Fibroblast of lung (primary cell): ENCODE results near the gene TRAFD1. TPM values are rescaled to one million over a fixed set of nuclear protein-coding genes. Genes with fewer than 3 reads are reported as not detected.

Experiments used
- DNase-seq, 2 donors: peaks; one replicate each; pipeline versions ENCODE4 v3.0.0 to v3.0.0-alpha.2; 2010; ENCODE audit warnings: low read depth in 2 of 2
- H2AFZ ChIP-seq: 2 replicates; pipeline ENCODE4 v1.5.1; 2012; ENCODE audit warnings: low read length, control low read depth, inconsistent platforms
- H3K27ac ChIP-seq: 2 replicates; pipeline ENCODE4 v1.5.1; 2011; ENCODE audit warnings: low read length, control low read depth; ENCODE audit not compliant: insufficient read depth
- H3K27me3 ChIP-seq: 2 replicates; pipeline ENCODE4 v1.5.1; 2011; ENCODE audit warnings: mild to moderate bottlenecking, low read length; ENCODE audit not compliant: control insufficient read depth, insufficient read depth
- H3K36me3 ChIP-seq: 2 replicates; pipeline ENCODE4 v1.5.1; 2011; ENCODE audit warnings: low read length; ENCODE audit not compliant: control insufficient read depth, insufficient read depth
- H3K4me1 ChIP-seq: 2 replicates; pipeline ENCODE4 v1.5.1; 2011; ENCODE audit warnings: low read length; ENCODE audit not compliant: control insufficient read depth, insufficient read depth; ENCODE audit errors: extremely low read depth
- H3K4me2 ChIP-seq: 2 replicates; pipeline ENCODE4 v1.5.1; 2011; ENCODE audit warnings: low read length, control low read depth; ENCODE audit not compliant: insufficient read depth; ENCODE audit errors: extremely low read depth
- H3K4me3 ChIP-seq, 4 experiments: fragments of 200-600 bp in 1 of 4; sonication (generic) in 1 of 4; replicated peaks in 1 of 4; 2 replicates each; pipeline ENCODE4 v1.5.1; 2011 to 2016; ENCODE audit warnings: low read length in 4 of 4, low read depth in 3 of 4, mild to moderate bottlenecking in 3 of 4, control low read depth in 2 of 4, inconsistent platforms in 1 of 4, mixed read lengths in 1 of 4; ENCODE audit not compliant: insufficient read depth in 1 of 4; ENCODE audit errors: control extremely low read depth in 1 of 4
- H3K79me2 ChIP-seq: 2 replicates; pipeline ENCODE4 v1.5.1; 2012; ENCODE audit warnings: mild to moderate bottlenecking, low read length, inconsistent platforms; ENCODE audit not compliant: control insufficient read depth, insufficient read depth
- H3K9ac ChIP-seq: 2 replicates; pipeline ENCODE4 v1.5.1; 2011; ENCODE audit warnings: mild to moderate bottlenecking, low read length, control low read depth; ENCODE audit not compliant: insufficient read depth
- H3K9me3 ChIP-seq: 2 replicates; pipeline ENCODE4 v1.5.1; 2012; ENCODE audit warnings: low read depth, low read length; ENCODE audit not compliant: control insufficient read depth, insufficient read depth
- H4K20me1 ChIP-seq: 2 replicates; pipeline ENCODE4 v1.5.1; 2011; ENCODE audit warnings: low read length; ENCODE audit not compliant: control insufficient read depth, insufficient read depth; ENCODE audit errors: extremely low read depth
- CTCF ChIP-seq, 2 donors: IDR thresholded peaks in 1 of 2; conservative IDR thresholded peaks in 1 of 2; 1 replicate in 1 of 2; 2 replicates in 1 of 2; pipeline ENCODE4 v1.5.1; 2011 to 2012; ENCODE audit warnings: low read length in 2 of 2, control low read depth in 1 of 2, inconsistent platforms in 1 of 2, low read depth in 1 of 2, mild to moderate bottlenecking in 1 of 2
- EZH2 ChIP-seq: IDR thresholded peaks from 2 replicates; pipeline ENCODE4 v1.5.1; 2012; ENCODE audit warnings: low read length, control low read depth, mild to moderate bottlenecking; ENCODE audit errors: missing control alignments
- polyA plus RNA-seq, 2 donors: library from polyadenylated mRNA; depleted of rRNA in 1 of 2; stranded (reverse) in 1 of 2; unstranded in 1 of 2; fragments of >200 nt; gene quantifications; 2 replicates each; pipeline ENCODE4 v1.2.1, GENCODE V29; 2011 to 2012; ENCODE audit warnings: missing spikeins in 1 of 2
- total RNA-seq: library from RNA; depleted of rRNA; stranded (reverse); fragments of >200 nt; gene quantifications from 2 replicates; pipeline ENCODE4 v1.2.1, GENCODE V29; 2014

Gene TRAFD1
- total and polyA plus RNA-seq, 2 donors (not counting 1 experiment from before 2014, with no cell fraction given), result 42.5 to 83.4 TPM

GRCh38 chr12:112091563-112091962, 33.8 kb upstream of the TRAFD1 start:
- no peak overlapping the region for H3K4me2 ChIP-seq
- H2AFZ ChIP-seq, result no peak overlapping the region
- H3K27me3 ChIP-seq, result no peaks in the 10 kb centered on the region
- H3K9ac ChIP-seq, result no peak overlapping the region
- H3K79me2 ChIP-seq, result peaks cover 42% of the 10 kb centered on the region
- no peaks in the 10 kb centered on the region for H3K9me3 ChIP-seq
- H3K4me3 ChIP-seq, result no peak overlapping the region
- TF ChIP-seq EZH2, result no peak
- TF ChIP-seq CTCF (conservative IDR thresholded peaks at IDR 0.05 in 1 of 2, IDR thresholded peaks at IDR 0.05 in 1 of 2; ENCODE audit: low read depth in 1 of 2, low read length in 2 of 2), result no peak
- no peaks in the 10 kb centered on the region for H3K36me3 ChIP-seq
- peaks cover 3% of the 10 kb centered on the region for H3K4me1 ChIP-seq
- no peak for DNase-seq
- no peaks in the 10 kb centered on the region for H4K20me1 ChIP-seq
- H3K27ac ChIP-seq, result no peak overlapping the region

GRCh38 chr12:112096070-112096469, 29.3 kb upstream of the TRAFD1 start:
- Histone ChIP-seq H2AFZ (no peak overlapping the region), H3K36me3 (peaks cover 1% of the 10 kb centered on the region), H4K20me1 (no peaks in the 10 kb centered on the region), H3K4me3 (no peak overlapping the region), H3K4me1 (peaks cover 7% of the 10 kb centered on the region), H3K4me2 (no peak overlapping the region), H3K79me2 (peaks cover 60% of the 10 kb centered on the region), H3K9me3 (no peaks in the 10 kb centered on the region), H3K9ac (no peak overlapping the region), H3K27me3 (no peaks in the 10 kb centered on the region), H3K27ac (no peak overlapping the region)
- TF ChIP-seq CTCF (conservative IDR thresholded peaks at IDR 0.05 in 1 of 2, IDR thresholded peaks at IDR 0.05 in 1 of 2; ENCODE audit: low read depth in 1 of 2, low read length in 2 of 2), result no peak
- no peak for TF ChIP-seq EZH2
- no peak for DNase-seq

- no peaks in the 10 kb centered on the region for H4K20me1 ChIP-seq
Measured at GRCh38 chr12:112096667-112097066, 28.7 kb upstream of the TRAFD1 start.

More at GRCh38 chr12:112096667-112097066, 28.7 kb upstream of the TRAFD1 start:
- Histone ChIP-seq H3K9ac (no peak overlapping the region), H3K4me2 (peak overlapping the region; percentile 27), H3K27ac (no peak overlapping the region), H3K36me3 (peaks cover 1% of the 10 kb centered on the region), H3K4me1 (peaks cover 7% of the 10 kb centered on the region), H2AFZ (no peak overlapping the region), H3K9me3 (no peaks in the 10 kb centered on the region), H3K79me2 (peaks cover 60% of the 10 kb centered on the region), H3K27me3 (no peaks in the 10 kb centered on the region), H3K4me3 (no peak overlapping the region)
- TF ChIP-seq EZH2, result no peak
- no peak for TF ChIP-seq CTCF (conservative IDR thresholded peaks at IDR 0.05 in 1 of 2, IDR thresholded peaks at IDR 0.05 in 1 of 2; ENCODE audit: low read depth in 1 of 2, low read length in 2 of 2)
- peak; percentile 51 to 82 for DNase-seq
